H1 (cell line): Measurements from ENCODE around the gene ADD3. TPM values are rescaled to one million over a fixed set of nuclear protein-coding genes. Genes with fewer than 3 reads are reported as not detected.

Source experiments
- CTCF ChIA-PET: fragments of 300-600 bp; sonication (Branson Sonifier 250); formaldehyde crosslinking; loops from one replicate; lab custom pipeline; 2021; ENCODE audit not compliant: partially characterized antibody; lab: Charles Lee
- POLR2A ChIA-PET: fragments of 300-600 bp; sonication (Branson Sonifier 250); formaldehyde crosslinking; loops from one replicate; lab custom pipeline; 2021; ENCODE audit warnings: inconsistent platforms; ENCODE audit not compliant: partially characterized antibody; lab: Charles Lee
- DNase-seq, 2 experiments: peaks; one replicate each; pipeline versions ENCODE4 v3.0.0 to v3.0.0-alpha.2; 2010 to 2022; ENCODE audit warnings: low spot score in 2 of 2, low read depth in 1 of 2, mixed read lengths in 1 of 2
- FAIRE-seq: peaks from 2 replicates; lab custom pipeline; 2011; peaks lifted over from hg19 to GRCh38; lab: Jason Lieb, UNC
- H2AFZ ChIP-seq: 2 replicates; pipeline ENCODE4 v1.8.1; 2012; ENCODE audit warnings: low read length, inconsistent platforms
- H2AK5ac ChIP-seq: 2 replicates; pipeline ENCODE4 v1.6.1; 2013; ENCODE audit warnings: low read depth, low read length
- H2BK120ac ChIP-seq: replicated peaks from 2 replicates; pipeline ENCODE3; 2013; ENCODE audit warnings: low read depth, low read length, inconsistent platforms
- H2BK12ac ChIP-seq: 2 replicates; pipeline ENCODE4 v1.6.1; 2013; ENCODE audit warnings: low read depth, low read length
- H2BK15ac ChIP-seq: 2 replicates; pipeline ENCODE4 v1.6.1; 2013; ENCODE audit warnings: low read length
- H2BK20ac ChIP-seq: 2 replicates; pipeline ENCODE4 v1.6.1; 2013; ENCODE audit warnings: low read length
- H2BK5ac ChIP-seq: 2 replicates; pipeline ENCODE4 v1.6.1; 2013; ENCODE audit warnings: low read depth, low read length
- H3K14ac ChIP-seq: 2 replicates; pipeline ENCODE4 v1.6.1; 2013; ENCODE audit warnings: inconsistent platforms; ENCODE audit not compliant: insufficient read length
- H3K18ac ChIP-seq: 2 replicates; pipeline ENCODE4 v1.6.1; 2013; ENCODE audit warnings: low read length; ENCODE audit errors: extremely low read depth
- H3K23ac ChIP-seq: 2 replicates; pipeline ENCODE4 v1.6.1; 2013; ENCODE audit warnings: inconsistent platforms; ENCODE audit not compliant: insufficient read length
- H3K23me2 ChIP-seq: 2 replicates; pipeline ENCODE4 v1.6.1; 2013; ENCODE audit warnings: low read depth, low read length
- H3K27ac ChIP-seq: 2 replicates; pipeline ENCODE4 v1.6.1; 2011; ENCODE audit warnings: low read depth, low read length, inconsistent platforms
- H3K27me3 ChIP-seq, 4 experiments: replicated peaks in 1 of 4; 1 replicate in 1 of 4; 2 replicates in 3 of 4; pipeline versions ENCODE4 v1.6.1 to v1.8.1; 2011 to 2013; ENCODE audit warnings: low read length in 3 of 4, mild to moderate bottlenecking in 3 of 4, inconsistent platforms in 2 of 4, mixed read lengths in 2 of 4, moderate library complexity in 1 of 4; ENCODE audit not compliant: control insufficient read depth in 3 of 4, insufficient read depth in 3 of 4; ENCODE audit errors: extremely low read depth in 1 of 4
- H3K36me3 ChIP-seq, 4 experiments: 2 replicates each; pipeline versions ENCODE4 v1.6.1 to v1.8.1; 2011 to 2013; ENCODE audit warnings: mild to moderate bottlenecking in 4 of 4, low read length in 3 of 4, moderate library complexity in 2 of 4, control low read depth in 1 of 4, inconsistent platforms in 1 of 4; ENCODE audit not compliant: insufficient read depth in 4 of 4, control insufficient read depth in 2 of 4
- H3K4ac ChIP-seq: replicated peaks from 2 replicates; pipeline ENCODE3; 2013; ENCODE audit warnings: low read length, low read depth, mixed read lengths, inconsistent platforms; ENCODE audit not compliant: insufficient read length
- H3K4me1 ChIP-seq, 4 experiments: replicated peaks in 1 of 4; 1 replicate in 1 of 4; 2 replicates in 3 of 4; pipeline versions ENCODE4 v1.6.1 to v1.8.1; 2011 to 2013; ENCODE audit warnings: low read length in 3 of 4, inconsistent platforms in 2 of 4, mixed read lengths in 1 of 4; ENCODE audit not compliant: insufficient read depth in 4 of 4, control insufficient read depth in 3 of 4
- H3K4me2 ChIP-seq, 2 experiments: 2 replicates each; pipeline versions ENCODE4 v1.6.1 to v1.8.1; 2011 to 2013; ENCODE audit warnings: low read depth in 2 of 2, low read length in 2 of 2, control low read depth in 1 of 2, inconsistent platforms in 1 of 2, mild to moderate bottlenecking in 1 of 2; ENCODE audit not compliant: insufficient read depth in 1 of 2
- H3K4me3 ChIP-seq, 4 experiments: fragments of 200-600, 300-600 bp in 1 of 4; sonication (generic), shearing (Covaris generic), sonication (Bioruptor Twin) in 1 of 4; 2 replicates each; pipeline versions ENCODE4 v1.5.1 to v1.8.1; 2011 to 2016; ENCODE audit warnings: low read length in 4 of 4, low read depth in 3 of 4, control low read depth in 2 of 4, inconsistent platforms in 2 of 4, mild to moderate bottlenecking in 2 of 4, mixed read lengths in 1 of 4, moderate library complexity in 1 of 4; ENCODE audit not compliant: insufficient read depth in 2 of 4; ENCODE audit errors: extremely low read depth in 1 of 4
- H3K56ac ChIP-seq: replicated peaks from 2 replicates; pipeline ENCODE3; 2013; ENCODE audit warnings: low read depth, mild to moderate bottlenecking, mixed read lengths, low read length, inconsistent platforms; ENCODE audit not compliant: insufficient read length
- H3K79me1 ChIP-seq: 2 replicates; pipeline ENCODE4 v1.6.1; 2013; ENCODE audit warnings: low read depth, low read length, control low read depth
- H3K79me2 ChIP-seq, 2 experiments: 2 replicates each; pipeline versions ENCODE4 v1.6.1 to v1.8.1; 2012 to 2013; ENCODE audit warnings: low read length in 2 of 2, mild to moderate bottlenecking in 2 of 2, inconsistent platforms in 1 of 2; ENCODE audit not compliant: insufficient read depth in 2 of 2, control insufficient read depth in 1 of 2
- H3K9ac ChIP-seq, 4 experiments: replicated peaks in 1 of 4; 1 replicate in 1 of 4; 2 replicates in 3 of 4; pipeline versions ENCODE4 v1.6.1 to v1.8.1; 2011 to 2013; ENCODE audit warnings: low read depth in 3 of 4, low read length in 3 of 4, control low read depth in 2 of 4, mild to moderate bottlenecking in 2 of 4, moderate library complexity in 2 of 4, inconsistent platforms in 1 of 4; ENCODE audit errors: extremely low read depth in 1 of 4
- H3K9me3 ChIP-seq, 2 experiments: 2 replicates each; pipeline versions ENCODE4 v1.6.1 to v1.8.1; 2012 to 2013; ENCODE audit warnings: mild to moderate bottlenecking in 2 of 2, moderate library complexity in 2 of 2, control low read depth in 1 of 2, inconsistent platforms in 1 of 2, low read depth in 1 of 2, low read length in 1 of 2, mixed read lengths in 1 of 2; ENCODE audit not compliant: insufficient read depth in 2 of 2
- H4K20me1 ChIP-seq, 2 experiments: replicated peaks in 1 of 2; 2 replicates each; pipeline versions ENCODE3 to v1.8.1; 2011 to 2013; ENCODE audit warnings: inconsistent platforms in 2 of 2, low read length in 2 of 2, mild to moderate bottlenecking in 1 of 2; ENCODE audit not compliant: insufficient read depth in 2 of 2, control insufficient read depth in 1 of 2
- H4K5ac ChIP-seq: 2 replicates; pipeline ENCODE4 v1.6.1; 2013; ENCODE audit warnings: low read length, low read depth, mixed read lengths, inconsistent platforms; ENCODE audit not compliant: insufficient read length
- H4K8ac ChIP-seq: 2 replicates; pipeline ENCODE4 v1.8.0; 2013; ENCODE audit warnings: mild to moderate bottlenecking, moderate library complexity, low read length, inconsistent platforms; ENCODE audit not compliant: insufficient read depth; ENCODE audit errors: extremely low read depth
- H4K91ac ChIP-seq: replicated peaks from 2 replicates; pipeline ENCODE3; 2013; ENCODE audit warnings: low read length, mixed read lengths, inconsistent platforms; ENCODE audit not compliant: insufficient read length
- ATF2 ChIP-seq: IDR thresholded peaks from 2 replicates; pipeline ENCODE4 v1.6.1; 2012; ENCODE audit warnings: low read length, inconsistent platforms
- E2F6 ChIP-seq: IDR thresholded peaks from 2 replicates; pipeline ENCODE4 v1.6.1; 2012; ENCODE audit warnings: inconsistent platforms
- GTF2F1 ChIP-seq: IDR thresholded peaks from 2 replicates; pipeline ENCODE4 v1.6.1; 2012; ENCODE audit warnings: low read depth, low read length, improper control_type of control experiment, borderline replicate concordance
- KDM4A ChIP-seq: IDR thresholded peaks from one replicate; pipeline ENCODE4 v1.7.1; 2012; ENCODE audit warnings: low read depth, mild to moderate bottlenecking, moderate library complexity, low read length, inconsistent platforms; ENCODE audit not compliant: severe bottlenecking
- MAX ChIP-seq: IDR thresholded peaks from 2 replicates; pipeline ENCODE4 v1.6.1; 2012; ENCODE audit warnings: inconsistent platforms
- RXRA ChIP-seq: IDR thresholded peaks from 2 replicates; pipeline ENCODE4 v1.6.1; 2011; ENCODE audit warnings: low read depth, mild to moderate bottlenecking, low read length, moderate library complexity; ENCODE audit not compliant: insufficient read depth
- SRF ChIP-seq: IDR thresholded peaks from 2 replicates; pipeline ENCODE4 v1.6.1; 2011; ENCODE audit warnings: mild to moderate bottlenecking, low read depth, low read length, moderate library complexity
- SUZ12 ChIP-seq: fragments of 200-600 bp; sonication (generic); IDR thresholded peaks from 2 replicates; pipeline ENCODE4 v1.6.1; 2012; ENCODE audit warnings: mild to moderate bottlenecking, inconsistent platforms, low read length, moderate library complexity, mixed read lengths
- TBP ChIP-seq: IDR thresholded peaks from 2 replicates; pipeline ENCODE4 v1.6.1; 2011; ENCODE audit warnings: low read depth, low read length, improper control_type of control experiment
- TCF12 ChIP-seq: IDR thresholded peaks from 2 replicates; pipeline ENCODE4 v1.6.1; 2011; ENCODE audit warnings: low read depth, mild to moderate bottlenecking, low read length
- TEAD4 ChIP-seq: IDR thresholded peaks from 2 replicates; pipeline ENCODE4 v1.6.1; 2012; ENCODE audit warnings: low read depth, low read length, inconsistent platforms, mixed read lengths
- ZNF274 ChIP-seq: IDR thresholded peaks from 2 replicates; pipeline ENCODE4 v1.7.0; 2012; ENCODE audit warnings: low read length, borderline replicate concordance; ENCODE audit errors: extremely low read depth
- WGBS, 2 experiments: shearing (Covaris generic) in 1 of 2; methylation state at CpG; one replicate each; pipeline versions ENCODE4 v1.1.6 to v1.1.7; 2013 to 2015; ENCODE audit warnings: low lambda C conversion rate in 2 of 2, mixed read lengths in 2 of 2, inconsistent platforms in 1 of 2, low coverage in 1 of 2, missing lambda C conversion rate in 1 of 2; ENCODE audit not compliant: insufficient replicate concordance in 2 of 2, insufficient coverage in 1 of 2, insufficient read length in 1 of 2; ENCODE audit errors: extremely low coverage in 1 of 2, missing lambda C conversion rate in 1 of 2; 5-methylcytosine and 5-hydroxymethylcytosine counted together
- polyA plus RNA-seq, 7 experiments: library from polyadenylated mRNA; depleted of rRNA in 3 of 7; stranded (reverse) in 5 of 7; unstranded in 2 of 7; fragments of >200 nt in 5 of 7; fragments of 200-250 nt in 2 of 7; gene quantifications; 1 replicate in 5 of 7; 2 replicates in 1 of 7; 4 replicates in 1 of 7; pipeline versions ENCODE4 v1.2.1 to v1.2.3, GENCODE V29; 2011 to 2013; ENCODE audit warnings: missing spikeins in 2 of 7, mixed read lengths in 2 of 7
- total RNA-seq: library from RNA; stranded (reverse); fragmentation: NEBNext Ultra II Directional; extraction: Animal tissue kit (Norgen Biotek cat#: 25700); gene quantifications from 2 replicates; pipeline ENCODE4 v1.2.1, GENCODE V29; 2021

The ADD3 gene
- total and polyA plus RNA-seq, 2 of the 8 experiments (the other 6 are each of a cell fraction or from before 2014, with no cell fraction given), result 44.7 to 85.6 TPM

GRCh38 chr10:110081911-110082310, 74.1 kb downstream of the ADD3 start:
- H3K14ac ChIP-seq, result no peak overlapping the region
- H3K27me3 ChIP-seq, result no peaks in the 10 kb centered on the region; a peak in 1 of 7 replicates
- H3K4me2 ChIP-seq, result no peak overlapping the region
- CTCF ChIA-PET, result interaction anchor here (0.7 to 4.7 kb wide), 4 partner anchors 8 to 45 kb away, joined by 3 to 16 read pairs (median 3); no protein-coding TSS in a partner anchor
- no peaks in the 10 kb centered on the region for H3K23me2 ChIP-seq
- H3K18ac ChIP-seq, result no peak overlapping the region
- H4K20me1 ChIP-seq, result peaks cover 2% of the 10 kb centered on the region in 2 experiments
- no peak overlapping the region for H2BK15ac ChIP-seq
- H3K4ac ChIP-seq, result no peak overlapping the region
- H2BK120ac ChIP-seq, result no peak overlapping the region
- no peaks in the 10 kb centered on the region for H3K36me3 ChIP-seq
- WGBS, 2 experiments, result 62% methylated on average over 3 of the region's 3 CpGs; no CpG with 5 or more reads in 1 of the 2 experiments
- no peak overlapping the region for H2BK20ac ChIP-seq
- no peak overlapping the region for H2AK5ac ChIP-seq
- no peak overlapping the region for H4K8ac ChIP-seq
- H3K56ac ChIP-seq, result no peak overlapping the region
- no peak overlapping the region for H2AFZ ChIP-seq
- H3K23ac ChIP-seq, result no peak overlapping the region
- no peak overlapping the region for H4K5ac ChIP-seq
- no peaks in the 10 kb centered on the region; the same call in 1 of the 2 replicates for H3K79me1 ChIP-seq
- POLR2A ChIA-PET, result no interaction called here
- DNase-seq (no peak), FAIRE-seq (no peak)
- no peak overlapping the region for H3K27ac ChIP-seq
- no peak overlapping the region for H2BK12ac ChIP-seq
- H3K9ac ChIP-seq, result no peak overlapping the region
- H4K91ac ChIP-seq, result no peak overlapping the region
- no peaks in the 10 kb centered on the region for H3K9me3 ChIP-seq
- no peak overlapping the region for H2BK5ac ChIP-seq
- H3K79me2 ChIP-seq, result peaks cover 0 to 58% of the 10 kb centered on the region in 2 experiments; a peak in 2 of 4 replicates
- H3K4me3 ChIP-seq, result no peak overlapping the region
- peaks cover 0 to 7% (median 5%) of the 10 kb centered on the region in 4 experiments; a peak in 4 of 7 replicates for H3K4me1 ChIP-seq
- TF ChIP-seq ATF2 (no peak), ZNF274 (no peak), TCF12 (no peak), GTF2F1 (no peak), SUZ12 (no peak), MAX (no peak), KDM4A (no peak), TEAD4 (no peak), E2F6 (no peak), TBP (no peak), RXRA (no peak), SRF (no peak)
